ENCODE results near the gene URI1.

- TF ChIP-seq POLR2AphosphoS5 (IDR thresholded peaks at IDR 0.05), result no peak
- TF ChIP-seq, protein P1, sequence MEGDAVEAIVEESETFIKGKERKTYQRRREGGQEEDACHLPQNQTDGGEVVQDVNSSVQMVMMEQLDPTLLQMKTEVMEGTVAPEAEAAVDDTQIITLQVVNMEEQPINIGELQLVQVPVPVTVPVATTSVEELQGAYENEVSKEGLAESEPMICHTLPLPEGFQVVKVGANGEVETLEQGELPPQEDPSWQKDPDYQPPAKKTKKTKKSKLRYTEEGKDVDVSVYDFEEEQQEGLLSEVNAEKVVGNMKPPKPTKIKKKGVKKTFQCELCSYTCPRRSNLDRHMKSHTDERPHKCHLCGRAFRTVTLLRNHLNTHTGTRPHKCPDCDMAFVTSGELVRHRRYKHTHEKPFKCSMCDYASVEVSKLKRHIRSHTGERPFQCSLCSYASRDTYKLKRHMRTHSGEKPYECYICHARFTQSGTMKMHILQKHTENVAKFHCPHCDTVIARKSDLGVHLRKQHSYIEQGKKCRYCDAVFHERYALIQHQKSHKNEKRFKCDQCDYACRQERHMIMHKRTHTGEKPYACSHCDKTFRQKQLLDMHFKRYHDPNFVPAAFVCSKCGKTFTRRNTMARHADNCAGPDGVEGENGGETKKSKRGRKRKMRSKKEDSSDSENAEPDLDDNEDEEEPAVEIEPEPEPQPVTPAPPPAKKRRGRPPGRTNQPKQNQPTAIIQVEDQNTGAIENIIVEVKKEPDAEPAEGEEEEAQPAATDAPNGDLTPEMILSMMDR (IDR thresholded peaks at IDR 0.05), result no peak
- TF ChIP-seq EP300 (IDR thresholded peaks at IDR 0.05; ENCODE audit: low read depth), result no peak
Observed at GRCh38 chr19:30001301-30001700, 59.3 kb downstream of the URI1 start.
